HEK293T (cell line): Measurements from ENCODE around the gene TMTC1.

Source experiments
- ELF4 ChIP-seq: fragments of 450-650 bp; IDR thresholded peaks from 2 replicates; pipeline ENCODE4 v1.6.1; 2017; ENCODE audit warnings: antibody characterized with exemption
- HDGF ChIP-seq: fragments of 450-650 bp; IDR thresholded peaks from 2 replicates; pipeline ENCODE4 v1.6.1; 2017; ENCODE audit warnings: antibody characterized with exemption, borderline replicate concordance
- LEF1 ChIP-seq: fragments of 450-650 bp; IDR thresholded peaks from 2 replicates; pipeline ENCODE4 v1.6.1; 2017; ENCODE audit warnings: mild to moderate bottlenecking, borderline replicate concordance
- TARDBP ChIP-seq: fragments of 450-650 bp; IDR thresholded peaks from 2 replicates; pipeline ENCODE4 v1.6.1; 2016

GRCh38 chr12:29722164-29722563, 61.6 kb downstream of the TMTC1 start:
- TF ChIP-seq HDGF: no peak
- TF ChIP-seq ELF4: no peak
- TF ChIP-seq TARDBP: no peak
- TF ChIP-seq LEF1: no peak
